Stimulated activated CD4-positive, alpha-beta T cell treated with anti-CD3 and anti-CD28 coated beads, Interleukin-4, amount 100 ng/mL, for 24 hours (primary cell): ENCODE data around the gene PDZD2.
"Not testable (repeated sequence)": the region's sequence is repeated elsewhere in the genome, so short reads cannot be mapped to it uniquely, and the experiment has no call there.

Experiments used
- DNase-seq: peaks from one replicate; pipeline ENCODE4 v3.0.0-alpha.2; 2020

PDZD2 gene

DNA sequence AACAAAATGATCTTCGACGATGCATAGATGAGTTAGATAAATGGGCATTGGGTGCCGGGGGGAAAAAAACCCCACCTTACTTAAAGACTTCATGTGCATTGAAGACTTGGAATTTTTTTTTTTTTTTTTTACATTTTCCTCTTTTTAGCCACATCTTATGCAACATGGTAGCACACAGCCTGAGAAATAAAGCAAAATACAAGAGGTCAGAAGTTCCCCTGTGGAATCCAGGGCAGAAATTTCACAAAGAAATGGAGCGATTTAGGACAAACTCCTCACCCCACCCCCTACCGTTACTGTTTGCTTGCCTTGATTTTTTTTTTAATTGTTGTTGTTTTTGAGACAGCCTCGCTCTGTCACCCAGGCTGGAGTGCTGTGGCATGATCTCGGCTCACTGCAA, 382.0 kb downstream of the PDZD2 start:
- DNase-seq = no peak

DNA sequence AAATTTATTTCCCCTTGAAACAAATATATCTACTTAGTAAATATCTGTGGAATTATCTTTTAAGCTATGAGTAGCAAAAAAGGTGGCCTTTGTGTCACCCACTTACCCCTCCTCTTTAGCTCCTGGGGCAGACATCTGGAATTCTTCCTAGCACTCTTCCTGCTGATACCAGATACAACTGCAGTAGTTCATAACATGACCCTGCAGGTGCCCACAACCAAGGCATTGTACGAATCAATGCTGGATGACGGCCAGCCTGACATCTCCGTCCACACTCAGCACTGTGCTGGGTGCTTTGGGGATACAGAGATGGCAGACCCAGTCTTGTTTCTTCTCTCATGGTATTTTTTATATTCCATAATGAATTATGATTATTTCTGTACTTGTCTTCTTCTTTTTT, 382.8 kb downstream of the PDZD2 start:
- no peak for DNase-seq

DNA sequence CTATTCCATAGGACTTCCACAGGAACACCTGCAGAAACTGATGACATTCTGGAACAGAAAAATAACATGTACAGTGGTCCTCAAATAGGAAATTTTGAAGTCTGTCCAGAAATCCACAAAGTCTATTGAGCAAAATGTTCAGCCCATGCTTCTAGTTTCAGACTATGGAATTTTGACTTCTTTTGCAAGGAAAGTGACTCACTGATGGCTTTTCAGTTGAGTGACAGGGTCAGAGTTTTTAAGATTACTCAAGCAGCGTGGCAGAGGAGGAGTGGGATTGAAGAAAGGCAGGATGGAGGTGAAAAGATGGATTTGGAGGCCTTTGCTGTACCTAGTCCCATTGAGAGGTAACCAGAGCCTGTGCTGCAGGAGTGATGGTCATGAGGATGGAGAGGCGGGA, 383.7 kb downstream of the PDZD2 start:
- DNase-seq = no peak

DNA sequence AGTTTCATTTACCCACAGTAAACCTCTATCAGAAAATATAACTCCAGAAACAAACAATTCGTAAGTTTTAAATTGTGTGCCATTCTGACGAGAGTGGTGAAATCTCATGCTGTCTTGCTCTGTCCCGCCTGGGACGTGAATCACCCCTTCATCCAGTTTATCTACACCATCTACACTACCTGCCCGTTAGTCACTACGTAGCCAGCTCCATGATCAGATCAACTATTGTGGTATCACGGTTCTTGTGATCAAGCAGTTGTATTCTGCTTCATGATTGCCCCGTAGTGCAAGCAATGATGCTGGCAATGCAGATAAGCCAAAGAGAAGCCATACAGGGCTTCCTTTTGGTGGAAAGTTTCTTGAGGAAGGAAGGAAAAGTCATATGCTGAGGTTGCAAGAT, 384.9 kb downstream of the PDZD2 start:
- no peak for DNase-seq

DNA sequence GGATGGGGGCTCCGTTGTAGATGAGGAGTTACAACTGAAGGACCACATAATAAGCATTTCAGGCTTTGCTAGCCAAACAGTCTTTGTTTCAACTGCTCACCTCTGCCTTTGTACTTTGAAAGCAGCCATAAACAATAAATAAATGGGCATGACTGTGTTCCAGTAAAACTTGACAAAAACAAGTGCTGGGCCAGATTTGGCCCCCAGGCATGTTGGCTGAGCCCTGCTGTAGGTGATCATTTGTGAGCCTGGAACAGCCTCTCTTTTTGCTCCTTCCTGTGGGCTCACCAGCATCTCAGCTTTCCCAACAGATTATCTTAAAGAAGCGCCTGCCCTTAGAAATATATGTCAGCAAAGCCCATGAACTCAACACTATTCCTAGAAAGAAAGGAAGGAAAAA, 385.8 kb downstream of the PDZD2 start:
- no peak for DNase-seq

DNA sequence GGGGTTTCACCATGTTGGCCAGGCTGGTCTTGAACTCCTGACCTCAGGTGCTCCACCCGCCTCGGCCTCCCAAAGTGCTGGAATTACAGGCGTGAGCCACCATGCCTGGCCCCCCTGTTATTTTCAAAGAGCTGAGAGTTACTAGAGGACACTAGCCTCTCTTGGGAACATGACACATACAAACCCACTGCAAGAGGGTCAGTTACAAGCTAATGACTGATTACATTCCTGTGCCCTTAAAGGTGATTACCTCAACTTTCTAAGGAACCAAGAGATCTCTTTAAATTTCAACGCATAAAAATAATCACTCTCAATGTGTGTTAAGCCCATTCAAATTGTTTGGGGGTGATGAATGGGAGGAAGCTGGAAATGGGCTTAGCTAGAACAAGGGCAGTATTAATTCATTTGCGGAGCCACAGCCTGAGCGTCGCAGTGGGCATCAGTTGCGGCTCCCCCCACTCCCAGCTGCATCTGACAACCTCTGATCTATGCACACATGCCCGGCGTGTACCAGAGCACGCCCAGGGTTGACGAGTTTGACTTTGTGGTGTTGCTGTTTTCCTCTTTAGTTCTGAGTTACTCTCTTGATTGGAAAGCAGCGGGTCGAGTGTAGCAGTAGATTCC, 388.3 kb downstream of the PDZD2 start:
- no peak for DNase-seq

DNA sequence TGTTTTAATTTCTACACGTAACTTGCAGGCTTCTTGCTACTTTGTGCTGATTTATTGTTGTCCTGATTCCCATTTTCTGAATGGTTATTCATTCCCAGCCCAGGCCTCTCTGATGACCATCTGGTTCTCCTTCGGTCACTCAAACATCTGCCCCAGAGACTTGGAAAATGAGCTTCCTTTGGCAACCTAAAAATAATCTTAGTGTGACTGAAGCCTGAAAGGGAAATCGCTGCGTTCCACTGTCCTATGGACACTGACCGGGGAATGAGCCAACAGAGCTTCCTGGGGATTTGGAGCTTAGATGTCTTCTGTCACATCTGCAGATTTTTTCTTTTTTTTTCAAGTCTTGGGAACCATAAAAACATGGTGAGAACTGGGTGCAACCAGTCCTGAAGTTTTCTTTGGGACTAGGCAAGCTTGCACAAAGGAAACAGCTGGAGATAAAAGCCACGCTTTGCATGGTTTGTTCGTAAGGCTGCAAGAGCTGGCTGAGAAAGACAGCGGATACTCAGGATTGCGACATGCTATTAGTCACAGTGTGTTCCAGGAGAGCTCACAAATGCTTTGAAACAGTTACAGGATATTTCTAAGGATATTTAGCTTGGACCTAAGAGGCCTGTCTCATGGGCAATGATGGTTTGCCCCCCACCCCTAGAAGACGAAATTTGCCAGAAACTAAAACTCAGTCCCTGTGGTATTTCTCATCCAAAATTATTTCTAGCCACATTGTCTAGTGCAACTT, 389.0 kb downstream of the PDZD2 start:
- no peak for DNase-seq

DNA sequence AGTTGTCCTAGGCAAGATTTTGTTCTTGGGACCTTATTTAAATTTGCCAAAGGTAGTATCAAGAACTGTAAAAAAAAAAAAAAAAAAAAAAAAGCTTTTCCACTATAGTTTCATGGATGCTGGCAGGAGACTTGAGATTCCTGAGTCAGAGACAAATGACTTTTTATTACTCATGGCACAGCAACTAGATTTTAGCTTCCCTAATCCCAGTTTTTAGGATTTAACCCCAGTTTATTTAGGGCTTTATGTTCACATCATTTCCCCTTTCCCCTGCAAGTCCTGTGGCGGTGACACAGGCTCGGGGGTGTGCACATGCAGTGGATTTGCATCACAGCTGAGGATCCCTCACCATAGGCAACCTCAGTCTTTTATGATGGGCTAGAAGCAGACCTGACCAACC, 390.3 kb downstream of the PDZD2 start:
- no peak for DNase-seq

DNA sequence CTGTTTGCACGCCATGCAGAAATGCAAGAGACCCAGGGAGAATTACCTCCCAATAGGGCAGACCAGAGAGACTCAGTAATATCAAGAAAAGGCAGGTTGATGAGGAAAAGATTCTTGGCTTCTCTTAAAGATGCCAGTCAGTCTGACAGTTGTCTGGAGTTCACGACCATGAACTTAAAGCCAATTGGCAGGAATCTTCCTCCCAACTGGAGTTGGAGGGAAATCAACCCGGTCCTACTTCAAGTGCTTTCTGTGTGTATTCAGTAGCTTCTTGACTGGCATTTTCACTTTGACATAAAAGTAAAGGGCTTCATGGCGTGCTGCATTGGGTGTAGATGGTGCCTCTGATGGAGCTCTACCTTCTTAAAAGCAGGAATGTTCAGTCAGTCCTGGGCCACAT, 390.9 kb downstream of the PDZD2 start:
- no peak for DNase-seq

DNA sequence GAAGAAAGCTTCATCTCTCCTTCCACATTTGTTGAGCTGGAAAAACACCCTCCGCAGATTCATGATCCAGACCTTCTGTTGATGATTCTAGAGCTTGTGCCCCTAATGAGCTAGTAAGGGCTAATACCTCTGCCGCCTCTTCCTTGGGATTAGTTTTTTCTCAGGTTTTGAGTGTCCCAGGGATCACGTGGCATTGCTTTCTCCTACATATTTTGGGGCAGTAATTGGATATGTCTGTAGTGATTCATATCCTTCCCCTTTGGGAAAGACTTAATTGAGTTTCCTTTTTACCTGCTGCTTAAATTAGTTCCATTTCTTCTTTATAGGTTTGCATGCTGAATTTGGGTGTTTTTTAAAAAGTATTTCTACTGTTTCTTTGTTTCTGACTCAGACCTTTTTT, 391.3 kb downstream of the PDZD2 start:
- no peak for DNase-seq

DNA sequence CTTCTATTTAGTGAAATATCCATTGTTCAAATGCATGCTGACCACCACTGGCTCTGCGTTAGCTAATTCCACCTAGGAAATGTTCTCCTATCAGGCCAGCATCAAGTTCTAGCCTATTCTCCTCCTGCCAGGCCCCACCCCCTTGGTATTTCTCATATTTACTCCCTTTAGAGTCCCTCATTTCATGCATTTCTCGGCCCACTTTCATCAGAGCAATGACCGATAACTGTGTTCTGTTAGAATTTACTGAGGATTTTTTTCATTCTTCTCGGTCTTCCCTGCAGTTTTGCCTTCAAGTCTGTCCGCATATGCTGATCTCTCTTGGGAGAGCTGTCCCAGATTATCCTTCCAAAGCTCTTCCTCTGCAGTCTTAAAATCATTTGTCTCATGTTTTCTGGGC, 391.8 kb downstream of the PDZD2 start:
- DNase-seq = no peak

DNA sequence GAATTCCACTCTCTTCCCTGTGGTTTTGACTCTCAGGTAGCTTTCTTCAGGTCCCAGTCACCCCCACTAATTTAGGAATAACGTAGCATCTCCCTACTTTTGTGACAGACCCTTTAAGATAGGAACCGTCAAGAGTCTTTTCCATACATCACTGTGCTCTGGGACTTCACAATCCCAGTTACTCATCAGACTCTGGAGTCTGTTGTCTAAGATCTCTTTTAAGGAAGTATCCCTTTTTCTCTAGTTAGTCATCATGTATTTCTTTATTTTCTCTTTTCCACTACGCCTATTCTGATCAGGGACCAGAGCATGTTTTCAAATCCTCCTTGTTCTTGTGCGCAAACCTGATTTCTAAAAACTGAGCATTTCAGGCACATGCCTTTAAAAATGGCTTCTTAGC, 392.2 kb downstream of the PDZD2 start:
- DNase-seq = no peak

DNA sequence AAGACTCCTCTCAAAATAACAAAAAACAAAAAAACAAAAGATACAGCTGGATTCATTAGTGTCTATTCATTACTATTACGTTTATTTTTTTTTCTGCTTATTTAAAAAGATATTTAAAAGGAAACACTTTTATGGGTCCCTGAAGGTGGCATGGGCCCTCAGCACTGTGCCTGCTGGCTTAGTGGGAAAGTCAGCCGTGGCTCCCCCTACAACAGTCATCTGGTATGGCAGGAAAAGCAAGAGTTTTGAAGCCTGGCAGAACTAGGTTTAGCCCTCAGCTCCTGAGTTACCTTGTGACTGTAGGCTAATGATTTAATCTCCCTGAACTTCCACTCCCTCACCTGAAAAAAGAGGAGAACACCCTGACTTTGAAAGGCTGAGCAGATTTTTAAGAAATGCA, 399.6 kb downstream of the PDZD2 start:
- no peak for DNase-seq

DNA sequence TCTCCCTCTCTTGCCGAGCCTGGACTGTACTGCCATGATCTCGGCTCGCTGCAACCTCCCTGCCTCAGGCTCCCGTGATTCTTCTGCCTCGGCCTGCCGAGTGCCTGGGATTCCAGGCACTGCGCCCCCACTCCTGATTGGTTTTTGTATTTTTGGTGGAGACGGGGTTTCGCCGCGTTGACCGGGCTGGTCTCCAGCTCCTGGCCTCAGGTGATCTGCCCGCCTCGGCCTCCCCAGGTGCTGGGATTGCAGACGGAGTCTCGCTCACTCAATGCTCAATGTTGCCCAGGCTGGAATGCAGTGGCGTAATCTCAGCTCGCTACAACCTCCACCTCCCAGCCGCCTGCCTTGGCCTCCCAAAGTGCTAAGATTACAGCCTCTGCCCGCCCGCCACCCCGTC, 400.2 kb downstream of the PDZD2 start:
- DNase-seq = not testable (repeated sequence)

DNA sequence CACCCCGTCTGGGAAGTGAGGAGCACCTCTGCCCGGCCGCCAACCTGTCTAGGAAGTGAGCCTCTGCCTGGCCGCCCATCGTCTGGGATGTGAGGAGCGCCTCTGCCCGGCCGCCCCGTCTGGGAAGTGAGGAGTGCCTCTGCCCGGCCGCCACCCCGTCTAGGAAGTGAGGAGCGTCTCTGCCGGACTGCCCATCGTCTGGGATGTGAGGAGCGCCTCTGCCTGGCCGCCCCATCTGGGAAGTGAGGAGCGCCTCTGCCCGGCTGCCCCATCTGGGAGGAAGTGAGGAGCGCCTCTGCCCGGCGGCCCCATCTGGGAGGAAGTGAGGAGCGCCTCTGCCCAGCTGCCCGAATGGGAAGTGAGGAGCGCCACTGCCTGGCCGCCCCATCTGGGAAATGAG, 400.7 kb downstream of the PDZD2 start:
- DNase-seq = not testable (repeated sequence)

DNA sequence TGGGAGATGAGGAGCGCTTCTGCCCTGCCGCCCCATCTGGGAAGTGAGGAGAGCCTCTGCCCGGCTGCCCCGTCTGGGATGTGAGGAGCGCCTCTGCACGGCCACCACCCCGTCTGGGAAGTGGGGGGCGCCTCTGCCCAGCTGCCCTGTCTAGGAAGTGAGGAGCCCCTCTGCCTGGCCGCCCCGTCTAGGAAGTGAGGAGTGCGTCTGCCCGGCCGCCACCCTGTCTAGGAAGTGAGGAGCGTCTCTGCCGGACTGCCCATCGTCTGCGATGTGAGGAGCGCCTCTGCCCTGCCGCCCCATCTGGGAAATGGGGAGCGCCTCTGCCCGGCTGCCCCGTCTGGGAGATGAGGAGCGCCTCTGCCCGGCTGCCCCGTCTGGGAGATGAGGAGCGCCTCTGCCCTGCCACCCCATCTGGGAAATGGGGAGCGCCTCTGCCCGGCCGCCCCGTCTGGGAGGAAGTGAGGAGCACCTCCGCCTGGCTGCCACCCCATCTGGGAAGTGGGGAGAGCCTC, 401.3 kb downstream of the PDZD2 start:
- DNase-seq = not testable (repeated sequence)

DNA sequence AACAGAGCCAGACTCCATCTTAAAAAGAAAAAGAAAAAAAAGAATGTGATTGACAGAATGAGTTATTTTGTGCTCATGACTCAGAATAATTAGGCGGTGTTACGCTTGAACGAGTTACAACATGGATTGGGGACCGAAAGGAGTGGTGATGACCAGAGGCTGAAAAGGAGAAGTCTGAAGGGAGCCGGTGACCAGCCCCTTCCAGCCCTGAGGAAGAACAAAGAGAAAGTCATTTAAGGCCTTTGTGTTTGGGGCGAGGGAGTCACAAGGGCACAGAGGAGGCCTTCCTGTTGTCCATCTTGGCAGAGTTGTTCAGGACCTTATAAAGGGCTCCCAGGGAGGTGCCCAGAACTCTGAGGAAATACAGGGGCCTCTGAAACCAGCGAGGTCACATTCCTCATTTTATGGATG, 403.6 kb downstream of the PDZD2 start:
- no peak for DNase-seq

DNA sequence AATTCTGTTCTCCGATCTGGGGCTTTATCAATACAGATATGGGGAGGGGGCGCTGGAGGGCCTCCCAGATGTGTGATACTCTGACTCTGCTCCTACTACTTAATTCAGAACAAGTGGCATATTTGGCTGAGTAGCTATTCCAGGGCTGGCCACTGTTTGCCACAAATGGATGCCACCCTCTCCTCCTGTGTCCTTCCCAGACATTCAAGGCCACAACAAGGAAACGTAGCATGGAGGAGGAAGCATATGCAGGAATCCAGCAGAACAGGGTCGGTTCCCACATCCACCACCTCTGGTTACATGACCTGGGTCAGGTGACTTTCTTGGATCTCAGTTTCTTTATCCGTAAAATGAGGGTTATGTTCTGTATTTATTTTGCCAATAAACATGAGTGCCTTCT, 404.2 kb downstream of the PDZD2 start:
- DNase-seq = no peak

DNA sequence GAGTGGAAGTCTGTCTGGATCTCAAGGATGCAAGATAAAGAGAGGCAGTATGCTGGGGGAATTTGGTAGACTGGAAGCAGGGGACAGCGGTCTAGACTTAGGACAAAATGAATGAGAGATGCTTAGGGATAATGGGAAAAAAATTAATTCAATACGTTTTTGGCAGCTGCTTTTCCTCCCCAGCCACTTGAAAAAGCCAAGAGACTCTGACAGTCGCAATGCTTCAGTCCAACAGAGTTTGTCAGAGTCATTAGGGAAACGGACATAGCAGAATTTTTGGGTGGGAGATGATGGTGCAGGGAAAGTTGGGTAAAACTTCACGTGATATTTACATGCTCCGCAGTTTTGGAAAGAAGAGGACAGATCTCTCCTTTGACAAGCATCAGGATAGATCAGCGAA, 405.5 kb downstream of the PDZD2 start:
- DNase-seq = no peak

DNA sequence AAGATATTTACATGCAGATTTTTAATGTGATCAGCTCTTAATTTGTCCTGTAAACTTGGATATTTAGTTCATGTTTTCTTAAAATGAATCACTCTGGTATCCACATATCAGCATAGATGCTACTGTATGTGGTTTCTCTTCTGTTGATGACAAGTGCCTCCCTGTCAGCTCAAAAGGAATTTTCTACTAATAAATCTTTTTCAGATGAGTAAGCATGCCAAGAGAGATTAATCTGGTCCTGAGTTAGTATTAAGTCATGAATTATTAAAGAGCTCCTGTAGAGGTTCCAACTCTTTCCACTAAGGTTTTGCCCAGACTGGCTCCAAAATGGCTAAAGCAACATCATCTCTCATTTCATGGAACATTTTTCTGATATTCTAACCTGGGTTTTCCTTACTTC, 406.0 kb downstream of the PDZD2 start:
- no peak for DNase-seq

DNA sequence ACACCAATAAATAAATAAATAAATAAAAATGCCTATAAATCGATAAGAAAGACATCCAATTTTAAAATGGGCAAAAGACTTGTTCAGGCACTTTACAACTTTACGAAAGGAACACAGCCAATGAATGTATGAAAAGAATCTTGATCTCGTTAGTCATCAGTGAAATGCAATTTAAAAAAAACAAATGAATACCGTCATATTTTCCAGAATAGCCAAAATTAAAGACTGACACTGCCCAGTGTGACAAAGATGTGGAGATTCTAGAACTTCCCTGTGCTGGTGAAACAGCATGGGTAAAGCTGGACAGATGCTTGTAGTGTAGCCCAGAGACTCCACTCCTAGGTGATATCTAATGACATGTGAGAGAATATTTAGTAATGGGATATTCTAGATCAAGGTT, 408.1 kb downstream of the PDZD2 start:
- no peak for DNase-seq

DNA sequence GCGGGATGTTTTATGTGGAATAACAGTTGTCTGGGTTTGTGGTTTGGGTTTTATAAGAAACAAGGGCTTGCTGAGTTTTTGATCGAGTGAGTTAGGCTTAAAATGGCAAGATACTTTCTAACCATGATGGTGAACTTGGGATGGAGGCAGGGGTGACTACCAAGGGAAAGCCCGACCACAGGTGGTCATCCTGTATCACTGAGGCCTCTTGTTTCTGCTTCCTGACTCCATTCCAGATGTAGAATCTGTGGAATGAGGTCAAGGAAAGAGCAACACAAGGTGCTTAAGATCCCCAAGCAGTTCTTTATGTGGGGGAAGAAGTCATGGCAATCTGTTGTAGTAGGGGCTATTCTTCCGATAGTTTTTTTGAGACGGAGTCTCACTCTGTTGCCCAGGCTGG, 412.9 kb downstream of the PDZD2 start:
- no peak for DNase-seq

DNA sequence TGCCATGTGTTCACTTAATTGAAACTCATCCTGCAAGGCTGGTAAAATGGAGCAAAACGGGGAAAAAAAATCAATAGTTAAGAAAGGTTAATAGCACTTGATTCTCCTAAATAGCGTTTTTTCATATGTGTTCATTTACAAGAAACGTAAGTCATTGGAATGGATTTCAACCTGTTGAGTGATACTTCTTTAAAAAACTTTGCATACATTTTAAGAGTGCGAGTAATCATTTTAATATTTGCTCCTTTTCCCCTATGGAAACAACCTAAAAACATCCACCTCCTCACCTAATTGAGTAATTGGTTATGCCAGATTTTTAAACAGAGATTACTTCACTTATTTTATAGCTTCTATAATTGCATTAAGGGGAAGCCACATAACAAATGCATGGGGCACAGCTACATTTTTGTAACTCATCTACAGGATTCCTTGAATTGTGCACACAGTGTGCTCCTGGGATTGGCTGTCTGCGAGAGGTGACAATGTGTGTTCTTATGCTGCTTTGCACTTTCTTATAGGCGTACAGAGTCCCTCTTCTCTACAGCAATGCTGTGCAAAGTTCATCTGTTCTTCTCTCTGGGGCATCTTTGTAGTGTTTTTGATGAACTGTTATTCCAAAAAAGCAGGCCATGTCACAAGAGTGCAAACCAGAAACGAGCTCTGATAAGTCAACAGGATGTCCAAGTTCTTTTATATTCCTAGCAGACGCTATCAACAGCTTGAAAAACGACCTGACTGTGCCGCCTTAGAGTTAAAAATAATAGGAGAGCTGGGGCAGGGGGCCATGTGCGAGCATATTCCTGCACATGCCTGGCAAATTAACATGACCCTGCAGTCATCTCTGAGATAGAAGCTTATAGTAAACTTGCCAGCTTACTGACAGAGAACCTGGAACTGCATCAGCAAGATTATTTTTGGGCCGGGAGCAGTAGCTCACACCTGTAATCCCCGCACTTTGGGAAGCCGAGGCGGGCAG, 417.2 kb downstream of the PDZD2 start:
- no peak for DNase-seq
